ENCODE data around the gene MUC7. TPM values are rescaled to one million over a fixed set of nuclear protein-coding genes. Genes with fewer than 3 reads are reported as not detected.

MUC7 gene
- total RNA-seq, 4 donors from 2014 or later: not detected

DNA sequence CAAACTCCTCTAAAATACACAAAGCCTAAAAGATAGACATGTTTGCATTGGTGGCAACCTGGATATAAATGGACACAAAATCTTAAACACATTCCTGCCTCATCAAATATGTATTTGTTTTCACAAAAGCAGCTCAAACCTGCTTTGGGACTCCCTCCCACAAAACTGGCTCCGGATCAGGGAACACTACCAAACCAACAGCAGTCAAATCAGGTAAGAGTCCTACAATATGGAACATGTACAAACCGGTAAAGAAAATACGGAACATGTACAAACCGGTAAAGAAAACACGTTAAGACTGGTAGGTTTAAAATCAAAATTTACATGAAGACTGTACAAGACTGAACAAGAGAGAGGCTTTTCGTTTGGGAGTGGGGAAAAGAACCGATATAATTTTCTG lies 50.6 kb downstream of the MUC7 start:
- no peaks in the 10 kb centered on the region for H3K27me3 ChIP-seq
- no peaks in the 10 kb centered on the region for H3K36me3 ChIP-seq
- WGBS, 2 donors: 86 to 91% methylated on average over 7 of the region's 7 CpGs
- TF ChIP-seq POLR2A (IDR thresholded peaks at IDR 0.05): no peak
- TF ChIP-seq CTCF (IDR thresholded peaks at IDR 0.05): no peak
- no peak overlapping the region for H3K27ac ChIP-seq
- H3K9me3 ChIP-seq: no peaks in the 10 kb centered on the region
- no peak for DNase-seq
- intact Hi-C loops (cut with DNase I): no loop called here
- H3K4me1 ChIP-seq: no peaks in the 10 kb centered on the region
- H3K4me3 ChIP-seq (replicated peaks in 1 of 3): no peak overlapping the region

DNA sequence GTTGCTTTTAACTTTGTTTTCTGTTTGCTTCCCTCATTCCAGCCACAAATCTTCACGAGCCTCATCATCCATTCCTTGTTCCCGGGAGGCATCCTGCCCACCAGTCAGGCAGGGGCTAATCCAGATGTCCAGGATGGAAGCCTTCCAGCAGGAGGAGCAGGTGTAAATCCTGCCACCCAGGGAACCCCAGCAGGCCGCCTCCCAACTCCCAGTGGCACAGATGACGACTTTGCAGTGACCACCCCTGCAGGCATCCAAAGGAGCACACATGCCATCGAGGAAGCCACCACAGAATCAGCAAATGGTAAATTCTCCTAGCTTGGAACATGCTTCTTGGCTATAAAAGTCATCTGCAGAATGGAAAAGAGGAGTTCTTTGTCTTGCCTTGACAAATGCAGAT lies 59.0 kb downstream of the MUC7 start:
- H3K36me3 ChIP-seq: no peaks in the 10 kb centered on the region
- no peak for TF ChIP-seq POLR2A (IDR thresholded peaks at IDR 0.05)
- no peak for TF ChIP-seq CTCF (IDR thresholded peaks at IDR 0.05)
- H3K27me3 ChIP-seq: no peaks in the 10 kb centered on the region
- H3K9me3 ChIP-seq: no peaks in the 10 kb centered on the region
- intact Hi-C loops (cut with DNase I): no loop called here
- no peak overlapping the region for H3K4me3 ChIP-seq (replicated peaks in 1 of 3)
- H3K4me1 ChIP-seq: no peaks in the 10 kb centered on the region
- WGBS, 2 donors: 67 to 74% methylated on average over 5 of the region's 5 CpGs
- H3K27ac ChIP-seq: no peak overlapping the region
- DNase-seq: no peak

DNA sequence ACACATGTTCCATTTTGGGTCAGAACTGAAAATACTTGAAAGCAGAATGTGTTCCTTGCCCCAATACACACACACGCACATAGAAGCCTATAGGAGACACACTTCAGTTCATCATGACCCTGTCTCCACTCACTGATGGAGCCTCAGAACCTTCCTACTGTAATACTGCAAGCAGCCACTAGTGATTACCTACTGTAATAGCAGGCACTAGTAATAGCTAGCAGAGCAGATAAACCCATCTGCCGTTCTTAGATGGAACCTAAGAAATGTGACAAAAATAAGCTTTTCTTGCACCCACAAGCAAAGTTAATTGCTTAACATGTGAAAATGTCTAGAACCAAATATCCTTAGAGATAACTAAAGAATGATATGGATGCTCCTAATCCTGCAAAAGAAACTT lies 60.0 kb downstream of the MUC7 start:
- no peak overlapping the region for H3K4me3 ChIP-seq (replicated peaks in 1 of 3)
- H3K9me3 ChIP-seq: no peaks in the 10 kb centered on the region
- no peaks in the 10 kb centered on the region for H3K27me3 ChIP-seq
- no peak for DNase-seq
- intact Hi-C loops (cut with DNase I): no loop called here
- no peak for TF ChIP-seq POLR2A (IDR thresholded peaks at IDR 0.05)
- no peak for TF ChIP-seq CTCF (IDR thresholded peaks at IDR 0.05)
- H3K36me3 ChIP-seq: no peaks in the 10 kb centered on the region
- H3K4me1 ChIP-seq: no peaks in the 10 kb centered on the region
- WGBS, 2 donors: 56 to 80% methylated on average over 2 of the region's 2 CpGs
- no peak overlapping the region for H3K27ac ChIP-seq

Other genes with a start within 250 kb of the MUC7 start
- gene FDCSP, start 246.1 kb upstream of the MUC7 start, total RNA-seq: not detected
- not detected for gene CSN3, start 229.6 kb upstream of the MUC7 start, total RNA-seq
- gene CABS1, start 137.2 kb upstream of the MUC7 start, total RNA-seq: not detected
- gene SMR3A, start 111.4 kb upstream of the MUC7 start, total RNA-seq: not detected
- gene SMR3B, start 89.1 kb upstream of the MUC7 start, total RNA-seq: not detected
- not detected for gene OPRPN, start 74.3 kb upstream of the MUC7 start, total RNA-seq
- gene AMTN, start 46.4 kb downstream of the MUC7 start, total RNA-seq: not detected
- gene AMBN, start 120.1 kb downstream of the MUC7 start, total RNA-seq: not detected
- gene ENAM, start 156.5 kb downstream of the MUC7 start, total RNA-seq: under 1 TPM in 2 of 4 donors, not detected in 2; under 0.01 to 0.10 TPM
- 100 to 1,000 TPM in 1 of 4 donors, 1 to 10 TPM in 1, under 1 TPM in 1, not detected in 1; 0.67 to 154 (median 3.7) TPM for gene JCHAIN, start 194.3 kb downstream of the MUC7 start, total RNA-seq
- 10 to 100 TPM; 12.4 to 17.7 (median 15.5) TPM for gene UTP3, start 216.3 kb downstream of the MUC7 start, total RNA-seq
- 100 to 1,000 TPM; 148 to 242 (median 155) TPM for gene RUFY3, start 249.8 kb downstream of the MUC7 start, total RNA-seq